Mesenchymal stem cell (in vitro differentiated cells and primary cell): ENCODE data around the gene CHST1.
A peak's percentile ranks its signal among the peaks of the same experiment; 100 is the strongest.

Experiments
- DNase-seq: peaks from one replicate; pipeline ENCODE4 v3.0.0-alpha.2; 2013
- H2AFZ ChIP-seq: one replicate; pipeline ENCODE4 v1.6.1; 2013; ENCODE audit warnings: low read depth, mild to moderate bottlenecking, control low read depth, inconsistent platforms, low read length, moderate library complexity
- H2AK5ac ChIP-seq: 2 replicates; pipeline ENCODE4 v1.6.1; 2013; ENCODE audit warnings: low read length, moderate library complexity, mild to moderate bottlenecking, inconsistent platforms; ENCODE audit not compliant: severe bottlenecking
- H2BK120ac ChIP-seq: one replicate; pipeline ENCODE4 v1.6.1; 2013; ENCODE audit warnings: low read depth, mild to moderate bottlenecking, inconsistent platforms, low read length, moderate library complexity
- H2BK12ac ChIP-seq, 2 experiments: one replicate each; pipeline ENCODE4 v1.6.1; 2013; ENCODE audit warnings: inconsistent platforms in 2 of 2, low read length in 2 of 2, mild to moderate bottlenecking in 2 of 2, moderate library complexity in 2 of 2, control low read depth in 1 of 2
- H2BK15ac ChIP-seq: one replicate; pipeline ENCODE4 v1.6.1; 2013; ENCODE audit warnings: mild to moderate bottlenecking, low read depth, inconsistent platforms; ENCODE audit not compliant: poor library complexity, severe bottlenecking
- H2BK5ac ChIP-seq: 2 replicates; pipeline ENCODE4 v1.6.1; 2013; ENCODE audit warnings: low read depth, mild to moderate bottlenecking, low read length, control low read depth, inconsistent platforms; ENCODE audit not compliant: poor library complexity, severe bottlenecking
- H3K14ac ChIP-seq, 2 experiments: one replicate each; pipeline ENCODE4 v1.6.1; 2013; ENCODE audit warnings: inconsistent platforms in 2 of 2, low read length in 2 of 2, control low read depth in 1 of 2, mild to moderate bottlenecking in 1 of 2, moderate library complexity in 1 of 2
- H3K18ac ChIP-seq, 2 experiments: one replicate each; pipeline ENCODE4 v1.6.1; 2013; ENCODE audit warnings: inconsistent platforms in 2 of 2, low read length in 2 of 2, control low read depth in 1 of 2, low read depth in 1 of 2, mild to moderate bottlenecking in 1 of 2
- H3K23ac ChIP-seq, 2 experiments: one replicate each; pipeline ENCODE4 v1.6.1; 2013; ENCODE audit warnings: inconsistent platforms in 2 of 2, low read length in 2 of 2, mild to moderate bottlenecking in 2 of 2, moderate library complexity in 2 of 2, control low read depth in 1 of 2
- H3K27ac ChIP-seq: 2 replicates; pipeline ENCODE4 v1.5.1; 2013; ENCODE audit warnings: mild to moderate bottlenecking, moderate library complexity, low read length, control low read depth, inconsistent platforms; ENCODE audit not compliant: poor library complexity, severe bottlenecking
- H3K27me3 ChIP-seq, 2 experiments: 2 replicates each; pipeline versions ENCODE4 v1.6.1 to v1.7.0; 2013; ENCODE audit warnings: low read length in 2 of 2, mild to moderate bottlenecking in 2 of 2, moderate library complexity in 2 of 2, control low read depth in 1 of 2, inconsistent platforms in 1 of 2; ENCODE audit not compliant: control insufficient read depth in 1 of 2, insufficient read depth in 1 of 2
- H3K36me3 ChIP-seq, 2 experiments: 2 replicates each; pipeline versions ENCODE4 v1.6.1 to v1.7.0; 2013; ENCODE audit warnings: low read length in 2 of 2, control low read depth in 1 of 2, inconsistent platforms in 1 of 2, low read depth in 1 of 2, mild to moderate bottlenecking in 1 of 2; ENCODE audit not compliant: insufficient read depth in 2 of 2, control insufficient read depth in 1 of 2
- H3K4ac ChIP-seq, 2 experiments: one replicate each; pipeline ENCODE4 v1.6.1; 2013; ENCODE audit warnings: inconsistent platforms in 2 of 2, low read length in 2 of 2, mild to moderate bottlenecking in 2 of 2, moderate library complexity in 2 of 2, control low read depth in 1 of 2, low read depth in 1 of 2
- H3K4me1 ChIP-seq: 2 replicates; pipeline ENCODE4 v1.6.1; 2013; ENCODE audit warnings: low read depth, low read length, control low read depth; ENCODE audit not compliant: control insufficient read depth, insufficient read depth
- H3K4me2 ChIP-seq: 2 replicates; pipeline ENCODE4 v1.6.1; 2013; ENCODE audit warnings: low read length, mild to moderate bottlenecking, inconsistent platforms; ENCODE audit not compliant: poor library complexity, severe bottlenecking
- H3K4me3 ChIP-seq, 2 experiments: 2 replicates each; pipeline versions ENCODE4 v1.5.1 to v1.7.0; 2013; ENCODE audit warnings: low read length in 2 of 2, mild to moderate bottlenecking in 2 of 2, control low read depth in 1 of 2, low read depth in 1 of 2; ENCODE audit not compliant: insufficient read depth in 1 of 2
- H3K79me1 ChIP-seq: replicated peaks from 2 replicates; pipeline ENCODE4 v1.6.1; 2013; ENCODE audit warnings: mild to moderate bottlenecking, control low read depth, low read length, inconsistent platforms; ENCODE audit not compliant: poor library complexity, severe bottlenecking
- H3K9ac ChIP-seq: 2 replicates; pipeline ENCODE4 v1.7.0; 2013; ENCODE audit warnings: mild to moderate bottlenecking, low read length, moderate library complexity
- H3K9me3 ChIP-seq: 2 replicates; pipeline ENCODE4 v1.7.0; 2013; ENCODE audit warnings: mild to moderate bottlenecking, low read length; ENCODE audit not compliant: control insufficient read depth
- H4K8ac ChIP-seq: one replicate; pipeline ENCODE4 v1.6.1; 2013; ENCODE audit warnings: inconsistent platforms, mild to moderate bottlenecking, low read length, moderate library complexity
- H4K91ac ChIP-seq: one replicate; pipeline ENCODE4 v1.6.1; 2013; ENCODE audit warnings: mild to moderate bottlenecking, low read length, inconsistent platforms
- WGBS: methylation state at CpG from one replicate; pipeline ENCODE4 v1.1.7; 2013; ENCODE audit warnings: mixed read lengths; 5-methylcytosine and 5-hydroxymethylcytosine counted together

CHST1 gene

DNA sequence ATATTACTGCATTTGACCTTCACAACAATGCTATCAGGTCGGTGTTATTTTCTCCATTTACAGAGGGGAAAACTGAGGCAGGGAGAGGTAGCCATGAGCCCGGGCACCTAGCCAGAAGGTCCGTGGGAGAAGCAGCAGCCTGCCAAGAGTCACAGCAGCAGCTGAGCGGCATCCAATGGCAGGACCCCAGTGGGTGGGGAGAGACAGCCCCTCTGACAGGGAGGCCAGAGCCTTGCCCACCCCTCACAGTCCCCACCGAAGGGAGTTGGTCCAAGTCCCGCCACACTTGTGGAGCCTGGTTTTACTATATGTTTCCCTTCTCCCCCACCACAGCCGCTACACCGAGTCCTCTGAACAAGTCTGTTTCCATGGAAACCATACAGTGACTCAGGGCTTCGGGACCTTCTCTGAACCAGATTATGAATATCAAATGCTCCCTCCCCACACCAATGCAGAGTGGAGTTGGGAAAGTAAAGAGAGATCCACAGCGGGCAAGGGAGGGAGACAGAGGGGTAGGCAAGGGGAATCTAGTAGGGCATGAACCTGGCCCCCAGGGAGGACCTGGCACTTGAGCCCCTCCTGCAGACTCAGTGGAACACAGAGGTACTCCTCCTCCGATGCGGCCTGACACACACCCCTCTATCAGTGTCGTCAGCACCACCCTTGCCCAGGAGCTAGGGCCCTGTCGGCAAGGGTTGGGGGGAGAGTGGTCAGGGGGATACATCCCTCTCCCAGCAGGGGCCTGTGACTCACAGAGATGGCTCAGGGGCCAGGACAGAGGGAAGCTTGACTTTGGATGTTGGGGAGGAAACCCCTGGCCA, 2.5 kb downstream of the CHST1 start:
- Histone ChIP-seq H3K79me1 (peaks cover 8% of the 10 kb centered on the region), H3K9ac (peak overlapping the region; percentile 85), H3K4me3 (peak overlapping the region in 1 of 2 experiments; percentile 60), H3K4me2 (peak overlapping the region; percentile 46), H2BK12ac (peak overlapping the region; percentile 75 to 91), H2BK120ac (peak overlapping the region; percentile 76), H4K8ac (no peak overlapping the region), H3K14ac (peak overlapping the region in 1 of 2 experiments; percentile 83), H2AK5ac (peak overlapping the region; percentile 47), H4K91ac (peak overlapping the region; percentile 85), H2BK15ac (peak overlapping the region; percentile 68), H3K27ac (no peak overlapping the region), H3K18ac (peak overlapping the region; percentile 58 to 80), H2BK5ac (no peak overlapping the region), H3K9me3 (no peaks in the 10 kb centered on the region), H3K23ac (no peak overlapping the region), H2AFZ (no peak overlapping the region), H3K27me3 (peaks cover 9 to 76% of the 10 kb centered on the region in 2 experiments), H3K4me1 (peaks cover 50% of the 10 kb centered on the region), H3K36me3 (no peaks in the 10 kb centered on the region), H3K4ac (peak overlapping the region; percentile 26 to 81)
- WGBS, result 39% methylated on average over 12 of the region's 14 CpGs
- peak; percentile 97 for DNase-seq

GRCh38 chr11:45662096-45662664, 3.2 kb downstream of the CHST1 start:
- H3K23ac ChIP-seq, result no peak overlapping the region
- DNase-seq, result no peak
- peak overlapping the region in 1 of 2 experiments; percentile 59 for H2BK12ac ChIP-seq
- H3K27me3 ChIP-seq, result peaks cover 9 to 70% of the 10 kb centered on the region in 2 experiments
- peaks cover 50% of the 10 kb centered on the region for H3K4me1 ChIP-seq
- H3K79me1 ChIP-seq, result peaks cover 8% of the 10 kb centered on the region
- no peak overlapping the region for H3K18ac ChIP-seq
- H3K4me3 ChIP-seq, result peak overlapping the region in 1 of 2 experiments; percentile 60
- H3K9me3 ChIP-seq, result no peaks in the 10 kb centered on the region
- no peak overlapping the region for H2AK5ac ChIP-seq
- peak overlapping the region; percentile 85 for H3K9ac ChIP-seq
- H2BK15ac ChIP-seq, result no peak overlapping the region
- no peak overlapping the region for H4K91ac ChIP-seq
- H4K8ac ChIP-seq, result peak overlapping the region; percentile 58
- H3K4me2 ChIP-seq, result no peak overlapping the region
- no peak overlapping the region for H3K27ac ChIP-seq
- no peak overlapping the region for H2BK5ac ChIP-seq
- H3K4ac ChIP-seq, result peak overlapping the region in 1 of 2 experiments; percentile 12
- H2BK120ac ChIP-seq, result no peak overlapping the region
- no peaks in the 10 kb centered on the region for H3K36me3 ChIP-seq
- WGBS, result 60% methylated on average over 5 of the region's 5 CpGs
- no peak overlapping the region for H2AFZ ChIP-seq
- H3K14ac ChIP-seq, result no peak overlapping the region

DNA sequence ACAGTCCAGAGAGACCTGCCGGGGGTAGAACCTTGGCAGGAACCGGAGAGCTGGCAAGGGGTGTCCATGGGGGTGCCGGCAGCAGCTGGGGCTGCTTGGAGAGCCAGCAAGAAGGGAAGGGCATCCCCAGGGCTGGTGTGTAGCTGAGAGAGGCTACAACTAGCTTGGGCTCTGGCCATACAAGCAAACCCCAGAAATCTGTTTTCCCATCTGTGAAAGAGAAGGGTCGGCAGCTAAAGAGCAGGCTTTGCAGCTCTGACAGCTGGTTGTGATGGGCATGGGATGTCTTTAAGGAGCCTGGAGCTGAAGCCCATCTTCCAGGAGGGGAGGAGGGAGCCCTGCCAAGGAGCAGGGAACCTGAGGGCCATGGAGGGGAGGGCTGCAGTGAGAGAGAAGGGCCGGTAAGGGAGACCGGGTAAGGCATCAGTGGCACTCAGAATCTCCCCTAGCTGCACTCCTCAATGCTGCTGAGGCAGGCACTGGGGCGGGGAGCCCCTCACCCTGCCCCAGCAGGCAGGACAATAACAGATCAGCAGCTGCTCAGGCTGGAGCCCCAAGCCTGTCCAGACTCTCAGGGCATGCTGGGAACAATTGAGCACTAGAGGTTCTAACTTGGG, 3.9 kb downstream of the CHST1 start:
- no peak overlapping the region for H2BK120ac ChIP-seq
- H4K8ac ChIP-seq, result no peak overlapping the region
- H3K27ac ChIP-seq, result no peak overlapping the region
- peaks cover 8% of the 10 kb centered on the region for H3K79me1 ChIP-seq
- H3K36me3 ChIP-seq, result no peaks in the 10 kb centered on the region
- H3K23ac ChIP-seq, result no peak overlapping the region
- H2AFZ ChIP-seq, result no peak overlapping the region
- no peak overlapping the region for H2AK5ac ChIP-seq
- 66% methylated on average over 5 of the region's 7 CpGs for WGBS
- no peak overlapping the region for H2BK5ac ChIP-seq
- no peak overlapping the region for H3K4me2 ChIP-seq
- peaks cover 50% of the 10 kb centered on the region for H3K4me1 ChIP-seq
- H2BK15ac ChIP-seq, result peak overlapping the region; percentile 60
- no peak overlapping the region for H3K9ac ChIP-seq
- H3K18ac ChIP-seq, result peak overlapping the region in 1 of 2 experiments; percentile 13
- peak overlapping the region in 1 of 2 experiments; percentile 46 for H3K14ac ChIP-seq
- no peak for DNase-seq
- peak overlapping the region in 1 of 2 experiments; percentile 9 for H3K4ac ChIP-seq
- no peaks in the 10 kb centered on the region for H3K9me3 ChIP-seq
- no peak overlapping the region for H4K91ac ChIP-seq
- H3K27me3 ChIP-seq, result peaks cover 8 to 63% of the 10 kb centered on the region in 2 experiments
- peak overlapping the region in 1 of 2 experiments; percentile 59 for H2BK12ac ChIP-seq
- no peak overlapping the region for H3K4me3 ChIP-seq
